Amniotic stem cell (primary cell): Measurements from ENCODE around the gene TMEM132D.

Source experiments
- DNase-seq: peaks from one replicate; lab custom pipeline; 2025; lab: John Stamatoyannopoulos, UW

TMEM132D gene

DNA sequence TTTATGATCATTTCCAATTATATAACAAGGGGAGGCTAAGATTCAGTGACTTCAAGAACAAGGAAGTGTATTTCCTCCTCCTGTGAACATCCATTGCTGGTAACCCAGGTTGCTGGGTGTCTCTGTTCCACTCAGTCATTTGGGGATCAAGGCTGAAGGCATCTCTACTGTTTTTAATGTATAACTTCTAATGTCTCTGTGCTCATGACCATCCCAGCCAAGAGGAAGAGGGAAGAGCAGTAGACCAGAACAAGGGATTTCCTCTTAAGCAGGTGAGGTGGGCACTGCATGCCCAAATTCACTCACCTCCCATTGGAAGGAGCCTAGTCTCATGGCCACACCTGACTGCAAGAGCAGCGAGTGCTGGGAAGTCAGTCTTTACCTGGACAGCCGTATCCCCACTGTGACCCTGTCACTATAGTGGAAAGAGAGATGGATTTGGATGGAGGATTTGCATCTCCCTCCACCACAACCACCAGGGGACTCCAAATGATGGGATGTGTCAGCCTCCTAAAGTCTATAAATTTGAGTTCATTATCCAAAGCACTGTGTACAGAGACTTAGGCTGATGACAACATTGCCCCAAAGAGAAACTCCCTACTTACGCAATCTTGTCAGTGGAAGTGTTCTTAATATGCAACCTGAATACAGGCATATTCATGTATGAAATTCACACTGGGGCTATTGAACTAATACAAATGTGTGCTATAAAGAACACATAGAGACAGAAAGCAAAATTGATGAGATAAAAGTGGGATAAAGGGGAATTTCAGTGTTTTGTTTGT, 368.7 kb downstream of the TMEM132D start:
- no peak for DNase-seq

- DNase-seq = no peak
These were observed 370.9 kb downstream of the TMEM132D start for GRCh38 chr12:129532707-129533499.

DNA sequence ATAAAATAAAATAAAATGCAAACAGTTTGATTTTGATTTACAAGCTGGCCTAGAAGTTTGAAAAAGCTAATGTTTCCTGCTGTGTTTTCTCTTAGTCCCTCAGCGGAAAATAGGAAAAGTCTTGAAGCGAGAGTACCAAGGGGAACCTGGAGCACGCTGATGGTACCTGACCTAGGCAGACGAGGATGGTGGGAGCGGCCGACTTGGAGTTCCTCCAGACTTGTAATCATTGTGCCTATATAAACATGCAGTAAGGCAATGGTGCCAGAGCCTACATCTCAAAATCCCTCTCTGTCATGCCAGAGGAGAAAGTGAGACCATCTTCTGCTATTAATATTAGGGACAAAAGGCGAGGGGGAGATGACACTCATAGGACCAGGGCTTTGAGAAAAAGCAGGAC, 371.7 kb downstream of the TMEM132D start:
- no peak for DNase-seq

DNA sequence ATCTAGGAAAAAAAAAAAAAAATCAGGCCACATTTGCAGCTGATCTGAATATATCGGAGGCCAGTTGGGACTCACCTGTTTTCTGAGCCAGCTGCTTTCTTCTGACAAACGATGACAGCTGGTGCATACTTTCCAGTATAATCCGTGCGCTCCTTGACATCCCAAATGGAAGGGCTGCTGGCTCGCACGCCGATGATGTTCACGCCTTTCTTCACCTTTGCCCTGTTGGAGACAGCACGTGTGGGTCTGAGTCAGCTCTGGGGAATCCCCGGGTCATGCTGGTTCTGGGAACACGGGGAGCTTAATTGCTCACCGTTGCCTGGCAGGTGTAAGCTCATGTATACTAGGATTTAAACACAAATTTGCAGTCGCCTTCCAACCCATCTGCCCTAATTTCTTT, 372.8 kb downstream of the TMEM132D start:
- DNase-seq = no peak

DNA sequence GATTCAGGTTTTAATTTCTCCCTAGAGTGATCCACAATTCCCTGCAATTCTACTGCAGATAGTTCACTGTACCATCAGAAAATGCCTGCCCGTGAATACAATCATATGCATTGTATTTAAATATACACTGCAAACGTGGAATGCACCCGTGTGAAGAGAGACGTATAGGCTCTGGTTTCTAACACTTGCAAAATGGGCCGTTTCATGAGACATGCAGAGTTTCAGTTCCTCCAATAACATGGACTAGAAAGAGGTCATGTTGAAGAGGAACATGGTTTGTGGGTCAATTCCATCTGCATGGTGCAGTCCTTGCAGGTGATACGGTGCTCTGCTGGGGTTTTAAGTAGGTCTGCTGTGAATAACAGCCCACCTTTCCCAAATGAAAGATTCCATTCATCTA, 373.3 kb downstream of the TMEM132D start:
- DNase-seq = no peak

DNA sequence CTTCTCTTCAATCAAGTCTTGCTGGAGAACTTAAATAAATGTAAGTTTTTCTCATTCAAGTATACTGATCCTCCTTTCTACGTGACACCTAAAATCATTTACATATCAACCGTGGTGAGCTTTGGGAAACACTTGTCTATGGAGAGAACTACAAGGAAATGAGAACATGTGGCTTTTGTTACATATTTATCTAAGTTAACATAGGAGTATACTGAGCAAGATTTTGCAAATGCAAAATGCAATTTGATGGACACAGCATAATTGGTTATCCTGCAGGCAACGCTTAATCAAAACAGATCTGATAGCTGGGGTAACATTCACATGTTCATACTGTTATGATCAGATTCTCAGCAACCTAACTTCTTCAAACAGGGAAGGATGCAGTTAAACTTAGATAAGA, 376.3 kb downstream of the TMEM132D start:
- no peak for DNase-seq

DNA sequence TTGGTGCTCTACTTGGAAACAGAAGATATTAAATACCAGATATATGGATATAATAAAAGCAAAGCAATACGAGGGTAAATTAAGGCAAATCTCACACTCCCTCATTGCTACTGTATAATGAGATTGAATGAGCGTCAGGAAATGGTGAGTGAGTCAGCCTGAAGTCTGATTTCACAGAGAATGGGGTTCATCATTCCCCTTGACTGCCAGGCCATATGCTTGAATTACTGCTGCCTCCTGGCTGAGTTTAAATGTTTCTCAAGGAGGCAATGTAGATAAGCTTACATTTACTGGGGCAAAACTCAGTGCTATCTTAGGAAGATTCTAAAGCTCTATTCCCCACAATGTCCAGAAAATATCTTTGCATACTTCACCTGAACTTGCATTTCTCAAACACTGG, 380.2 kb downstream of the TMEM132D start:
- no peak for DNase-seq

DNA sequence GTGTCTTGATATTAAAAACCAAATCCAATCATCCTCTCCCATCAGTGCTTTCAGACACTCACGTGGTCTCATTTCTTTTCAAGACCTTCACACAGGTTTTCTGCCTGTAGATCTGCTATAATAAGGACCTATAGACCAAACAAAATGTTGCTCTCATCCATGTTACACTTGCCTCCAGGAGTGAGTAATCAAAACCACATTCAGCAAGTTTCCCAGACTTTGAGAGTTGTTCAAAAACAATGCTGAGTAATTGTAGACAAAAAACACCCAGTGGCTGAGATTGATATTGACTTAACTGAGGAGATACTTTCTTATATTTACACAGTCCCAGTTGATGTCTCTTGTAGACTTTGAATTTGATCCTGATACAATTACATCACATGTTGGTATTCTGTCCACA, 383.1 kb downstream of the TMEM132D start:
- DNase-seq = peak; percentile 24

DNA sequence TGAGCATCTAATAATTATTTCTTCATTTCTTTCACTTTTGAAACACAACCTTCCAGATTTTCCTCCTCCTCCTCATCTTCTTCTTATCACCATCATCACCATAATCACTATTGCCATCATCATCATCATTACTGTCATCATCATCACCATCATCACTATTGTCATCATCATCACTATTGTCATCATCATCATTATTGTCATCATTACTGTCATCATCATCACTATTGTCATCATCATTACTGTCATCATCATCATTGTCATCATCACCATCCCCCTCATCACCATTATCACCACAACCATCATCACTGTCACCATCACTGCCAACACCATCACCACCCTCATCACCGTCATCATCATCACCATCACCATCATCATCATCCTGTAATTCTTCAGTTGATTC, 400.0 kb downstream of the TMEM132D start:
- DNase-seq = no peak

- no peak for DNase-seq
These were observed 407.6 kb downstream of the TMEM132D start for GRCh38 chr12:129496226-129496625.

- DNase-seq = no peak
These were observed 409.1 kb downstream of the TMEM132D start for GRCh38 chr12:129494766-129495165.

DNA sequence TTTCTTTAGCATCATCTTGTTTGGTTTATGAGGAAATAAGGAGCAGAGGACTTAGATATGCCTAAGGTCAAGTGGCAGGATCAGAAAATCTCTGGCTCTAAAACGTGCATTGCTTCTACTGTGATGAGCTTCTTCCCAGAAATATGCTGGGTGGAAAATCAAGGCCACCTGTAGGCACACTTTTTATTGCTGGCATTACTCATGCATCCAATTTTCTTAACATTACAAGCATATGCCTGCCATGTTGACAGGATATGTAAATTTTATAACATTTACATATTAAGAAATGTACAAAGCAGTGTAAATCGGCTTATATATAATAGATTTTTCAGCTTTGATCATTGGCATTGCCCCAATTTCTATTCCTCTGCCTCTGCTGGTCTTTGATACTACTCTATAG, 409.6 kb downstream of the TMEM132D start:
- no peak for DNase-seq

DNA sequence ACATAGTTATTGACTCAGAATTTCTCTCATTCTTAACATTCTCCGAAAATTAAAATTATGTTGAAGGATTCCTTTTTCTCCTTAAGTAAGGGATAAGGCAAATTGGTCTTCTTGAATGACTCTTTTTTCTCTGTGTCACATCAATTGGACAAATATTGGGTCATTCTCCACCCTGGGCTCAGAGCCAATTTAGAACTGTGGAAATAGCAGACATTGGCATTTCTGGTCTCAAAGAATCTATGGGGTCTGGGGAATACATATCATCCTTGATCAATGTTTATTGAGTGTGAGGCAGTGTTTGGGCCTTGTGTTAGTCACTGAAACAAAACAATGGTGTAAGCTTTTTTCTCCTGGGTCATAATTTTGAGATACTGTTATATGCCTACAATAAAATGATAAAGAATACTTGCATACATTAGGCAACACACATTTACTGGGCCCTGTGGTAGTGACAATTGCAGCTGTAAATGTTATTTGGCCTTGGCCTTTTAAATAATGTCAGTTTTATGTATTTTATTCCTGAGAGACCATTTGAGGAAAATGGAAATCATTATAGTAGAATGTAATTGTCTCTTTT, 414.6 kb downstream of the TMEM132D start:
- no peak for DNase-seq

DNA sequence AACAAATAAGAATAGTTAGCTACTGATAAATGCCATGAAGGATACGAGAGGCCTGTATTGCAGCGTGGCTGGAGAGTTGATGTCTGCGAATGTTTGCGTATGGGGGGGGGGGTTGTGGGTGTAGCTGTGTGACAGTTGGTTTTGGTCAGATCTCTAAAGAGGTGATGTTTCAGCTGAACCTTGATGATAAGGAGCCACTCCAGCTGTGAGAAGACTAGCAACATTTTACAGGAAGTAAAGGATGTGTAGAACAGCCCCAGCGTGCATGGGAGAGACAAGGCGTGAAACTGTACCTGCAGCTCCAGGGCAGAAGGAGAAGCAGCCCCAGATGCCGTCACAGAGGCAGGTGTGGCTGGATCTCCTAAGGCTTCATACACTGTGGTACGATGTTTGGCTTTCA, 416.9 kb downstream of the TMEM132D start:
- DNase-seq = no peak

DNA sequence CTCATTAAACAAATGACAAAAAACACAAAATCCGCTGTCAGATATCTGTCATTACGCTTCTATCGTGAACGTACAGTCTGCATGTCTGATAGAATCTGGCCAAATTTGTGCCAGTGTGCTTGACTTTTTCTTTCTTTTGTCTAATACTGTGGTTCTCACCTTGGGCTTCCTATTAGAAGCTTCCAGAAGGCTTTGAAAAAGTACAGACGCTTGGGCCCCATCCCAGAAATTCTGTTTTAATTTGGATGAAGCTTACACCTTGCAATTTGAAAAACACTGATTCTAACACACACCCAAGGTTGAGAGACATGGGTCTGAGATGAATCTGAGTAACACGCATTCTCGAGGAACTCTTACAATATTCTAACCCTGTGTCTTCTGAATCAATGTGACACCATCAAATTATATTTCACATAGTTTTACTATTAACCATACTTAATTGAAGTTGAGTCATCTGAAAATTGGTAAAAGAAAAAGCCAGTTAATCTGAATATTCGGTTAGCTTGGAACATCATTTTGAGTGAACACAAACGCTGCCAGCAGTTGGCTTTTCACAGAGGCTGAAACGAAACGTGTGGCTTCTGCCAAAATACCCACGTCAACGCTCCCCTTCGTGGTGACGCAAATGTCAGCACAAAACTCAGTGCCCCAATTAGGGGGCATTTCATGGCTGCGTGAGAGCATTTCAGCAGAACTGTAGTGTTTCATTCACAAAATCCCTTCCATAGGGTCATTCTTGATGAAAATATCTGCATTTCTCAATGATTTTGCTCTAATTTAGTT, 420.5 kb downstream of the TMEM132D start:
- DNase-seq = no peak

DNA sequence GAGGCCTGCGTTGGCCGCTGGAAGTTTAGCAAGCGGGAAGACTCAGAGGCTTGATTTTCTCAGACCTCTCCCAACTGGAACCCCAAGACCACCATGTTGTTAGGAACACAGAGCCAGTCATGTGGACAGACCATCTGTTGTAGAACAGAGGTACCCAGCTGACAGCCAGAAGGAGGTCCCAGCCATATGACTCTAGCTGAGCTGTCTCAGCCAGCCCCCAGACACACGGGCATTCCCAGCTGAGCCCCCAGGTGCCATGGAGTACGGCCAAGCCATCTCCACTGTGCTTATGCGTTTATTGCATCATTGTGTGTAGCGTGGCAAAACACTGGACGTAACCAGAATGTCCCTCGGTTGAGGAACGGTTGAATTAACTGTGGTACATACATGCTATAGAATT, 421.9 kb downstream of the TMEM132D start:
- no peak for DNase-seq

GRCh38 chr12:129470196-129470595, 433.6 kb downstream of the TMEM132D start:
- no peak for DNase-seq

- no peak for DNase-seq
These were observed 436.1 kb downstream of the TMEM132D start for GRCh38 chr12:129467726-129468125.

DNA sequence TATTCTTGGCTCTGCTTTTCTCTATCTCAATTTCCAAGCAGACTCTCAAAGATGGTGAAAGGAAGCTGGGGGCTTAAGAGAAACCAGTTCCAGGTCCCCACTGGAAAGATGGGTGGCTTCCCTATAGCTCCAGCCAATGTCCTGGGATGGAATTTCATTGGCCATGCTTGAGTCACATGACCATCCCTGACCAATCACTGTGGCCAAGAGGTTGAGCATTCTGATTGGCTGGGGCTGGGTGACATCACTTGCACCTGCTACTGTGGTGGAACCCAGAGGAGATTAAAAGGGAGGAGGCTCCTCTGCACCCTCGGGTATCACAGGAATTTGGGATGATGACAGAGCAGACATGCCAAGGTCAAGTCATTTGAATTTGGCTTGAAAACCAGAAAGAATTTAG, 436.5 kb downstream of the TMEM132D start:
- DNase-seq = no peak

DNA sequence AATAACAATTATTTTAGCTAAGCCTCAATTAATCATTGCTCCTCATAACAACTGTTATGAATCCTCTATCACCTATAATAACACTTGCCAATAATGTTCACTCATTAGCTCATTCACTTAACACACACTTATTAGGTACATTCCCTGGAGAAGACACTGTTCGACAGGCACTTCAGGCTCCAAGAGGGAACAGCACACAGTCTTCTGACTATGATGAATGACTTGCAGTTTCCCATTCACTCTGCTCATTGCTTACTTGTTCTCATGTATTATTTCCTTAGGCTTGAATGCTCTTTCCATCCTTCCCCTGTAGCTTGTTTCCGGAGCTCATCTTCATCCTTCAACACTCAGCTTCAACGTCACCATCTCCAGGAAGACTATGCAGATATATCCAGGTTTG, 437.3 kb downstream of the TMEM132D start:
- no peak for DNase-seq

GRCh38 chr12:129459886-129460285, 443.9 kb downstream of the TMEM132D start:
- no peak for DNase-seq

DNA sequence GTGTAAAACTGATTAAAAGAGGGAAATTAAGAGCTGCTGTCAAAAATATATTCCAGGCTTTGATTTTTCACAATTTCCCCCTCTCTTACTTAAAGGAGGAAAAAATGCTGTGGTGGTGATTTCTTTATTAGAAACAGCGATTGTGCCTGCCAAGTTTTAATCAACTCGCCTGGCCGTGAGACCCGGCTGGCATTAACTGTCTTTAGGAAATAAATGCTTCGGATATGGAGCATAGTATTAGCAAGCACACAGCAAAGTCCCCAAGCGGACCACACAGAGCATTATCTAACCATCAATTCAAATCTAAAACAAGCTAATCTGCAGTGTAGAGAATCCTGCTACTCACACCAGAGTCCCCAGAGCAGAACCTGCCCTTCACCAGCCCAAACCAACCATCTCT, 457.1 kb downstream of the TMEM132D start:
- DNase-seq = no peak
